ENCODE data around the gene IL18R1. TPM values are rescaled to one million over a fixed set of nuclear protein-coding genes. Genes with fewer than 3 reads are reported as not detected.

Gene IL18R1
- total RNA-seq, 1 donor from 2014 or later = 0.37 TPM

DNA sequence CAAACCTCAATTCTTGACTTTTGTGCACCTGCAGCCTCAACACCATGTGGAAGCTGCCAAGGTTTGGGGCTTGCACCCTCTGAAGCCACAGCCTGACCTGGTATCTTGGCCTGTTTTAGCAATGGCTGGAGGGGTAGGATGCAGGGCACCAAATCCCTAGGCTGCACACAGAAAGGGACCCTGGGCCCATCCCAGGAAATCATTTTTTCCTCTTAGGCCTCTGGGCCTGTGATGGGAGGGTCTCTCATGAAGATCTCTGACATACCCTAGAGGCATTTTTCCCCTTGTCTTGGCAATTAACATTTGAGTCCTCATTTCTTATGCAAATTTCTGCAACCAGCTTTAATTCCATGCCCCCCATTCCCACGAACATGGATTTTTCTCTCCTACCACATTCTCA lies 10.2 kb downstream of the IL18R1 start:
- Mint-ChIP-seq H3K36me3 (ENCODE audit: low read depth) (peaks cover 5% of the 10 kb centered on the region), H3K27me3 (ENCODE audit: low read depth) (peaks cover 11% of the 10 kb centered on the region), H3K4me3 (ENCODE audit: unreplicated experiment) (no peak overlapping the region), H3K27ac (ENCODE audit: unreplicated experiment) (no peak overlapping the region), H3K9me3 (ENCODE audit: low read depth) (peaks cover 12% of the 10 kb centered on the region), H3K4me1 (ENCODE audit: low read depth) (no peaks in the 10 kb centered on the region)
- DNase-seq (ENCODE audit: low spot score) = no peak
- TF ChIP-seq, protein P1, sequence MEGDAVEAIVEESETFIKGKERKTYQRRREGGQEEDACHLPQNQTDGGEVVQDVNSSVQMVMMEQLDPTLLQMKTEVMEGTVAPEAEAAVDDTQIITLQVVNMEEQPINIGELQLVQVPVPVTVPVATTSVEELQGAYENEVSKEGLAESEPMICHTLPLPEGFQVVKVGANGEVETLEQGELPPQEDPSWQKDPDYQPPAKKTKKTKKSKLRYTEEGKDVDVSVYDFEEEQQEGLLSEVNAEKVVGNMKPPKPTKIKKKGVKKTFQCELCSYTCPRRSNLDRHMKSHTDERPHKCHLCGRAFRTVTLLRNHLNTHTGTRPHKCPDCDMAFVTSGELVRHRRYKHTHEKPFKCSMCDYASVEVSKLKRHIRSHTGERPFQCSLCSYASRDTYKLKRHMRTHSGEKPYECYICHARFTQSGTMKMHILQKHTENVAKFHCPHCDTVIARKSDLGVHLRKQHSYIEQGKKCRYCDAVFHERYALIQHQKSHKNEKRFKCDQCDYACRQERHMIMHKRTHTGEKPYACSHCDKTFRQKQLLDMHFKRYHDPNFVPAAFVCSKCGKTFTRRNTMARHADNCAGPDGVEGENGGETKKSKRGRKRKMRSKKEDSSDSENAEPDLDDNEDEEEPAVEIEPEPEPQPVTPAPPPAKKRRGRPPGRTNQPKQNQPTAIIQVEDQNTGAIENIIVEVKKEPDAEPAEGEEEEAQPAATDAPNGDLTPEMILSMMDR (IDR thresholded peaks at IDR 0.05) = no peak

DNA sequence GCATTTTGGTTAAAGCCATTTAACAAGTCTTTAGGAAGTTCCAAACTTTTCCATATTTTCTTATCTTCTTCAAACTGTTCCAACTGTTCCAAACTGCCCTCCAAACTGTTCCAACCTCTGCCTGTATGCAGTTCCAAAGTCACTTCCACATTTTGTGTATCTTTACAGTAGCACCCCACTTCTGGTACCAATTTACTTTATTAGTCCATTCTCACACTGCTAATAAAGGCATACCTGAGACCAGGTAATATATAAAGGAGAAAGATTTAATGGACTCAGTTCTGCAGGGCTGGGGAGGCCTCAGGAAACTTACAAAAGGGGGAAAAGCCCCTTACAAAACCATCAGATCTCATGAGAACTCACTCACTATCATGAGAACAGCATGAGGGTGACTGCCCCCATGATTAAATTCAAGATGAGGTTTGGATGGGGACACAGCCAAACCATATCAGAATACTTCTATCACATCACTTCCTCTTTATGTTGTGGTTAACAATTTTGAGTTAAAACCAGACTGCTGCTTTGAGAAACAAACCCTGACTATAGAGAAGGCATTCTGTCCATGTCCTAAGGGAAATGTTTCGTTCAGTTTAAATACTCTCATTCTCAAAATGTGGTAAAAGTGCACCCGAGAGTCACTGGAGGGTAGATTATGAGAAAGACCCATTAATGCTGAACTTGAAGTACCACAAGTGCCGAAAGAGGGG lies 11.0 kb downstream of the IL18R1 start:
- H3K27me3 Mint-ChIP-seq (ENCODE audit: low read depth) = peaks cover 11% of the 10 kb centered on the region
- DNase-seq (ENCODE audit: low spot score) = no peak
- no peaks in the 10 kb centered on the region for H3K4me1 Mint-ChIP-seq (ENCODE audit: low read depth)
- H3K27ac Mint-ChIP-seq (ENCODE audit: unreplicated experiment) = no peak overlapping the region
- TF ChIP-seq, protein P1 (IDR thresholded peaks at IDR 0.05) = no peak
- H3K4me3 Mint-ChIP-seq (ENCODE audit: unreplicated experiment) = no peak overlapping the region
- H3K36me3 Mint-ChIP-seq (ENCODE audit: low read depth) = peaks cover 5% of the 10 kb centered on the region
- peaks cover 12% of the 10 kb centered on the region for H3K9me3 Mint-ChIP-seq (ENCODE audit: low read depth)

DNA sequence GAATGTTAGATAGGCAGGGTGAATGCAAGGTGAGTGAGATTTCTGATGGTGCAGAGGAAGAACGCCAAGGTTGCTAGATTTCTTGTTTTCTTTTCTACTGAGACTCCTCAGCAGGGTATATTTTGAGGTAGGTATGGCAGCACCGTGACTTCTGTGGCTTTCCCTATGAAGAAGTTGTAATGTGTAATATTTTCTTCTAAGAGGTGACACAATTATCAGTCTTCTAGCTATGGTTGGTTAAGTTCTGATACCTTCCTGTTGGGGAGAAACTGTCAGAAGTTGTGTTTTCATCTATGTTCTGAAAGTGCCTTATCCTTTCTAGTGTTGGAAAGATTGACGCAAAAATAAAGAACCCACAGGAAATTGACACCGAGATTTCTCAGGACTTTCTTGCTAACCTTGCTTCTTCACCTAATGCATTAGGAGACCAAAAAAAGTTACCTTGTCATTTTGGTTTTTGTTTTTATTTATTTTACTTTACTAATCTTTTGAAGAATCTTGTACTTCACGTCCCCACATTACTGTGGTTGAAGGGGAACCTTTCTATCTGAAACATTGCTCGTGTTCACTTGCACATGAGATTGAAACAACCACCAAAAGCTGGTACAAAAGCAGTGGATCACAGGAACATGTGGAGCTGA lies 11.9 kb downstream of the IL18R1 start:
- TF ChIP-seq, protein P1 (IDR thresholded peaks at IDR 0.05) = no peak
- H3K9me3 Mint-ChIP-seq (ENCODE audit: low read depth) = peaks cover 12% of the 10 kb centered on the region
- no peaks in the 10 kb centered on the region for H3K4me1 Mint-ChIP-seq (ENCODE audit: low read depth)
- no peak overlapping the region for H3K4me3 Mint-ChIP-seq (ENCODE audit: unreplicated experiment)
- peaks cover 5% of the 10 kb centered on the region for H3K36me3 Mint-ChIP-seq (ENCODE audit: low read depth)
- no peak overlapping the region for H3K27ac Mint-ChIP-seq (ENCODE audit: unreplicated experiment)
- H3K27me3 Mint-ChIP-seq (ENCODE audit: low read depth) = peaks cover 13% of the 10 kb centered on the region
- no peak for DNase-seq (ENCODE audit: low spot score)

DNA sequence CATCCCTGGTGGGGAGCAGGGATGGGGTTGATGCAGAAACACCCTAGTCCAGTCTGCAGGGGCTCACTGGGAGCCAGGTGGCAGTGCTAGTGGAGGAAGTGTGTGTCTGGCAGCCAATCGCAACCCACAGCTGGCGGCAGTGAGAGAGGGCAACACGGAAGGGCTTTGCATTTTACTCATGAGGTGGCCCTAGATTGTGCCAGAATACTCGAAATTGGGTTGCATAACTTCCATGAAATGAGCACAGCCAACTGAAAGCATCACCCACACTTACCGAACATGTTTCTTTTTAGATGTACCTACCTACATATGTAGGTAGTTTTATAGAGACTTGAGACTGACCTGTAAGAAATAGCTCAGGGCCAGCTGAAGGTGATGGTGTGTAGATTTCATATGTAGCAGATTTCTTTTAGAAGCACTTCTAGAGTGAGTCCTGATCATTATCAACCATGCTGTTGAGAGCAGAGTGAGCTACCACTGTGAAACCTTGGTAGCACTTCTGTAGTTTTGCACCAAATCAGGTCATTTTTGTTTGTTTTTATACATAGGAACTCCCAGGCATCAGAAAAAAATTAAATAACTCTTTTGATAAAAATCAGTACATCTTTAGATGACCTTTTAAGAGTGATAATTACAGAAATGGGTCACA lies 13.0 kb downstream of the IL18R1 start:
- H3K36me3 Mint-ChIP-seq (ENCODE audit: low read depth) = peaks cover 5% of the 10 kb centered on the region
- no peak overlapping the region for H3K27ac Mint-ChIP-seq (ENCODE audit: unreplicated experiment)
- peaks cover 13% of the 10 kb centered on the region for H3K27me3 Mint-ChIP-seq (ENCODE audit: low read depth)
- no peak overlapping the region for H3K4me3 Mint-ChIP-seq (ENCODE audit: unreplicated experiment)
- H3K4me1 Mint-ChIP-seq (ENCODE audit: low read depth) = no peaks in the 10 kb centered on the region
- no peak for DNase-seq (ENCODE audit: low spot score)
- H3K9me3 Mint-ChIP-seq (ENCODE audit: low read depth) = peaks cover 12% of the 10 kb centered on the region
- TF ChIP-seq, protein P1 (IDR thresholded peaks at IDR 0.05) = no peak

DNA sequence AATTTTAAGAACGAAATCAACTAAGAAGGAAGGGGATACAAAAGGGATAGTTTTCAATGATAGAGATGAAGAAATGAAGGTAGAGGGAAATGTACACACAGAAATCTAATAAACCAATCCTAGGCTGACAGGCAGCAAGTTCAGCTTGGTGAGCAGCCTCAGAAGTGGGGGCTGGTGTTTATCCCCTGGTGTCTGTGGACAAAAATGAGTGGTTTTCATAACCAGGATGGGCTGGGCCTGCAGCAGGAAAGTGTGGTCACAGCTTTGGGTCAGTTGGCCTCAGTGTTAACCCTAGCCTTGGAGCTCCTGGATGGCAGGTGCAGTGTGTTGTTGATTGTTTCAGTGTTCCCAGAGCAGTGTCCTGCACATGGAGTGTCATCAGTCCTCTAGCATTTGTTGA lies 14.3 kb downstream of the IL18R1 start:
- TF ChIP-seq, protein P1 (IDR thresholded peaks at IDR 0.05) = no peak
- no peaks in the 10 kb centered on the region for H3K4me1 Mint-ChIP-seq (ENCODE audit: low read depth)
- no peak overlapping the region for H3K27ac Mint-ChIP-seq (ENCODE audit: unreplicated experiment)
- no peak for DNase-seq (ENCODE audit: low spot score)
- peaks cover 12% of the 10 kb centered on the region for H3K9me3 Mint-ChIP-seq (ENCODE audit: low read depth)
- no peak overlapping the region for H3K4me3 Mint-ChIP-seq (ENCODE audit: unreplicated experiment)
- H3K27me3 Mint-ChIP-seq (ENCODE audit: low read depth) = peaks cover 13% of the 10 kb centered on the region
- H3K36me3 Mint-ChIP-seq (ENCODE audit: low read depth) = peaks cover 5% of the 10 kb centered on the region
